Stimulated activated CD4-positive, alpha-beta T cell treated with anti-CD3 and anti-CD28 coated beads, Interleukin-2, amount 100 ng/mL, for 24 hours (primary cell): ENCODE data around the gene ZNF99.
"Not testable (repeated sequence)": the region's sequence is repeated elsewhere in the genome, so short reads cannot be mapped to it uniquely, and the experiment has no call there.

Experiments
- DNase-seq, 2 donors: peaks; one replicate each; pipeline ENCODE4 v3.0.0-alpha.2; 2020

The ZNF99 gene

DNA sequence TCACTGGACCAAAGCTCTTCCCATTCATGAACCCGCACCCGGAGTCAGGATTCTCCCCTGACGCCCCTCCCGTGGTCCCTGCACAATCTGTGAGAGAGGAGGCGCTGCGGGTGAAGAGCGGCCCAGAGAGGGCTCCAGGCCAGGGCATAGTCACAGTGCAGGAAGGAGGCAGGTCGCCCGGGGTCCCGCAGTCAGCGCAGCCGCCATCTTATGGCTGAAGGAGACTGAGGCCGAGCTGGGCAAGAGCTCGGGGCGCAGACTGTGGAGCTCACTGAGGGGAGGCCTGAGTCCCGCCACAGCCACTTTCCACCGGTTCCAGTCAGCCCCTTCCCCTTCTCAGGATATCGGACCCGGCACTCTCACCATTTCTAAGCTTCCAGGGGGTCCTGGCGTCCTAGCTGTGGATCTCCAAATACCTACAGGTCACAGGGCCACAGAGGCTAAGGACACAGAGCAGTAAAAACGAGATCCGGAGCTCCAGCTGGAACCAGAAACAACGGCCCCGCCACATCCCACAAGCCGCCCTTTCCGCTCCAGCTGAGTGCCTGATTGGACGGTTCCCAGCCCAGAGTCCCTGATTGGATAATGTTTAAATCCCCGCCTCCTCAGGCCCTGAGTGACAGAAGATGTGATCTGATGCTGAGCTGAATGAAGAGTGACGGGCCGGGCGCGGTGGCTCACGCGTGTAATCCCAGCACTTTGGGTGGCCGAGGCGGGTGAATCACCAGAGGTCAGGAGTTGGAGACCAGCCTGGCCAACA lies at the start of gene ZNF99:
TSS of gene ZNF99 (minus strand) at position 501 of the 760 bp plus-strand sequence. CDS start at position 366, 135 bp downstream.
- no peak for DNase-seq

DNA sequence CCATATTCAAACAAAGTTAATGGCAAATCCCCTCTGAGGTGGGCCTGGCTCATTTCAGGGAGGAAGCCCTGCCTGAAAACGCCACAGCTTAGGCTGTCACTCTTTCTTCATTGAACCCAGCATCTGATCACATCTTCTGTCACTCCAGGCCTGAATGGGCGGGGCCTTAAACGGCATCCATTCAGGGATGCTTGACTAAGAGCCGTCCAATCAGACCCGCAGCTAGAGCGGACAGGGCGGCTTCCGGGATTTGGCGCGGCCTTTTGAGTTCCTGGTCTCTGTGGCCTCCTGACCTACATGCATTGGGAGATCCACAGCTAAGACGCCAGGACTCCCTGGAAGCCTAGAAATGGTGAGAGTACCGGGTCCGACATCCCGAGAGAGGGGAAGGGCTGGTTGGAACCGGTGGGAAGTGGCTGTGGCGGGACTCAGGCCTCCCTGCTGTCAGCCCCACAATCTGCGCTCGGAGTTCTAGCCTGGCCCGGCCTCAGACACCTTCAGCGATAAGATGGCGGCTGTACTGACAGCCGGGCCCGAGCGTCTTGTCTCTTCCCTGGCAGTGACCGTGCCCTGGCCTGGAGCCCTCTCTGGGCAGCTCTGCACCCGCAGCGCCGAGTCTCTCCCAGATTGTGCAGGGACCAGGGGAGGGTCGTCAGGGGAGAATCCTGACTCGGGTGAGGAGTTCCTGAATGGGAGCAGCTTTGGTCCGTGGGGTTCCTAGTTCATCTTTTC lies 48.2 kb upstream of the ZNF99 start, which contains the start of gene ZNF723:
TSS of gene ZNF723 (plus strand) at position 261 of the 732 bp plus-strand sequence. CDS start at position 350, 89 bp downstream.
- peak in 1 of 2 donors; percentile 1 for DNase-seq

DNA sequence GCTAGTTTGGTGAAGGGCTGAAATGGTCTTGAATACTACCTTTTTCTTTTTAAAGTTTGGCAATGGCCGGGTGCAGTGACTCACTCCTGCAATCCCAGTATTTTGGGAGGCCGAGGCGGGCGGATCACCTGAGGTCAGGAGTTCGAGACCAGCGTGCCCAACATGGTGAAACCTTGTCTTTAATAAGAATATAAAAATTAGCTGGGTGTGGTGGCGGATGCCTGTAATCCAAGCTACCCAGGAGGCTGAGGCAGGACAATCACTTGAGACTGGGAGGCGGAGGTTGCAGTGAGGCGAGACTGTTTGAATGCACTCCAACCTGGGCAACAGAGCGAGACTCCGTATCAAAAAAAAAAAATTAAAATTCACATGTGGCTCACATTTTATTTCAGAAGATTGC lies 47.3 kb upstream of the ZNF99 start:
- no peak for DNase-seq

DNA sequence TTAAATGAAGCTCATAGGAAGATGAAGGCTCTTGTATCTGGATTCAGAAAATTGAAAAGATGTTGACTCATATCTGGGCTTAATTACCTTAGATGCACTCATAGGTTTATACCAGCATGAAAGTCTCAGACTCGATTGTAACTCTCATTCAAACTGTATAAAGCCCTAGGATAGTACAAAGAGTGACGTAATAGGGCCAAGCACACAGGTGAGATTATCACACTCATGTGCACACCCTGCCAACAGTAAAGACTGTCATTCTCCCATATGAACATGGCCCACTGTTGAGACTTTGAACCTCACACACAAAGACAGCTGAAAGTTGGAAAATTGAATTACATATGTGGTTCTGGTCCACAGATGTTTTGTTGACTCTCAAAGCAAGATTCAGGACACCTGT lies 30.2 kb upstream of the ZNF99 start:
- DNase-seq = no peak

DNA sequence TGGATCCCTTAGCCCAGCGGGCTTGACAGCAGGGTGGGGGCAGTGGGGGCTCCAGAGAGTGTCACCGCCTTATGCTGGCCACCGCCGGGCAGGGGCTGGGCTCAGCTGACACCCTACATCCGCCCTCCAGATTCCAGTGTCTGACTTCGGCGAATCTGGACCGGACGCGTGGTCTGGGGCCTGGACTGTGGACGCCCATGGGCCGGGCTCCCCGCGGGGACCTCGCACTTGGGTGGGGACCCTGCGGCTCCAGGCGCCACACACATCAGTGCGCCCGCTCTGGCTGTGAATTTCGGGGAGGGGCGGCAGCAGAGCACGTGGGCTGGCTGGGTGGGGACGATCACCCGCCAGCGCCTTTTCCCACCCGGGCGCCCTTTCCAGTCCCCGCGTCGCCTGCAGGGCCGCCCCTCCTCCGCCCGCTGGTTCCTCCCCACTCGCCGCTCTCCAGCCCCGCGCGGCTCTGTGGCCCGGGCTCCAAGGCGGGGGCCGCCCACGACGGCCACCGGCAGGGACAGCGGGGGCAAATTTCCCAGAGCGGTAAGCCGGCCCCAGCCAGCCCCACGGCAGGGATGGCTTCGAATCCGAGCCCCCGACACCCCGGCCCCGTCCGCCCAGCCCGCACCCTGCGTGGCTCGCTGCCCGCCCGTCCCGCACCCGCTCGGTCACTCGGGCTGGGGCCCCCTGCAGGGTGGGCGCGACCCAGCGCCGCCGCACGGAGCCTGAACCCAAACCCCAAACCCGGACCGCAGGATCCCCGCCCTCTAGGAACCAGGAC lies 23.3 kb upstream of the ZNF99 start:
- no peak for DNase-seq

DNA sequence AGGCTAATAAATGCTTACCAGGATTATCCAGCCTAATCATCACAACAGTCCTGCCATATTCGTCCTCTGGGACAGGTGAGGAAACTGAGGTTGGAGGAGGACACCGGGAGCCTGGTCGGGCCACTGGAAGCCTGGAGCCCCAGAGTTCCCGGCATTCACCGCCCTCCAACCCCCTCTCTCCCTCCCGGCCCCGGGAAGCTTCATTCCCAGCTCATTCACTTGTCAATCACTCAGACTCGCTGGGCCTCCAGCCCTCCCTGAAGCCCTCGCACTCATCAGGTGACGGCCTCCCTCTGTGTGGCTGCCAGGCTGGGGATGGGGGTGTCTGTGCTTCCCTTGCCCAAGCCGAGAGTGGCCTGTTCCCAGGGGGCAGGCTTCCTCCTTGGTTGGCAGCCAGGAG lies 22.5 kb upstream of the ZNF99 start:
- DNase-seq = no peak

DNA sequence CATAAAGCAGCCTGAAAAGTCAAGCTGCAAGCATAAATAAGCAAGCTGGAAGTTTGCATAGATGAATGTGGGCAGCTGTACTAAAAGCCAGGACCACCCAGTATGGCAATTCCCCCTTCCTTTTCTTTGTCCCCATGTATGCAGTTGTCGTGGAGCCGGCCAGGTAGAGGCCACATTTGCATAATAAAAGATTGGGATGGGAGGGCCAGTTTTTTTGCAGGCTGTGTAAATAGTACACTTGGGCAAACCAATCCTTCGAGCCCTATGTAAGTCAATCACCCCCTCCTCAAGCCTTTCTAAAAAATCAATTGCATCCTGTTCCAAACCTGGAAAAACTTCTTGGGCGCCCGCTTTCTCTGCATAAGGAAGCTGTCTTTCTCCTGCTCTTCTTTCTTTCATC lies 13.1 kb upstream of the ZNF99 start:
- no peak for DNase-seq

DNA sequence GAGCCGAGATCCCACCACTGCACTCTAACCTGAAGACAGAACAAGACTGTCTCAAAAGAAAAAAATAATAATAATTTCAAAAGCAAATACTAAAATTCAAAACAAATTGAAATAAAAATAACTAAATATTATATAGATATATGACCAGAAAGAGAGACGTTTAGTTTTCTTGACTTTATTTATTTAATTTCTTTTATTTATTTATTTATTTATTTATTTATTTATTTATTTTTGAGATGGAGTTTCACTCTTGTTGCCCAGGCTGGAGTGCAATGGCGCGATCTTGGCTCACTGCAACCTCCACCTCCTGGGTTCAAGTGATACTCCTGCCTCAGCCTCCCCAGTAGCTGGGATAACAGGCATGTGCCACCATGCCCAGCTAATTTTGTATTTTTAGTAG lies 8.9 kb upstream of the ZNF99 start:
- not testable (repeated sequence) for DNase-seq

DNA sequence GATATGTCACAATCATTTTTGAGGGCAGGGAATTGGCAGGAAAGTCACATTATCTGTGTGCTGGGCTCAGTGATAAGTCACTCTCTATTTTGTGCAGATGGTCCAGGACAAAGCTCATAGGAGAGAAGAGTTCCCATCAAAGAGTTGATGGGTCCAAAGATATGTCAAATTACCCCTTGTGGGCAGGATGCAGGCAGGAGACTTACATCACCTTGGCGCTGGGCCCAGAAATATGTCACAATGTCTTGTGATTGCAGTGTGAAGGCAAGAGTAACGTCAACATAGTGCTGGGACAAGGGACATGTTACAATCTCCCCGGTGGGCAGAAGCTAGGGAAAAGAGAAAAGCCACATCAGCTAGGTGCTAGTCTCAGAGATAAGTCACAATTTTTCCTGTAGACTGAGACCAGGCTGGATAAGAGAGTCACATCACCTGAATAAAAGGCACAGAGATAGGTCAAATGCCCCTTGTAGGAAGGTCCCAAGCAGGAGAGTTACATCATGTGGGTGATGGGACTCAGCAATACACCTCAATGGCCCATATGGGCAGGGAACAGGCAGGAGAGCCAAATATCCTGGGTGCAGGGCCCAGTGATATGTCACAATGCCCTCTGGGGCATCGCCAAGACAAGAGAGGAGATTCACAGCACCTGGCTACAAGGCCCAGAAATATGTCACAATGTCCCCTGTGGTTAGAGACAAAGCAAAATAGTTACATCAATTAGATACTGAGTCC lies 47.9 kb downstream of the ZNF99 start:
- no peak for DNase-seq

DNA sequence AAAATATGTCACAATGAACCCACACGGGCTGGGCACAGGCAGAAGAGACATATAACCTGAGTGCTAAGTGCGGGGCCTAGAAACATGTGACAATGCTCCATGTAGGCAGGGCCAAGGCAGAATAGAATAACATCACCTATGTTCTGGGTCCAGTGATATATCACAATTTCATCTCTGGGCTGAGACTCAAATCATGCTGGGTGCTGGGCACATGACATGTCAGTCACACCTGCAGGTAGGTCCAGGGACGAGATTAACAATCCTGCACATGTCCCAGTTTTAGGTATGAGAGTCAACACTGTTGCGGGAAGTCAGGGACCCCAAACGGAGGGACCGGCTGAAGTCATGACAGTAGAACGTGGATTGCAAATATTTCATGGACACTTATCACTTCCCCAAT lies 50.3 kb downstream of the ZNF99 start:
- DNase-seq = no peak

DNA sequence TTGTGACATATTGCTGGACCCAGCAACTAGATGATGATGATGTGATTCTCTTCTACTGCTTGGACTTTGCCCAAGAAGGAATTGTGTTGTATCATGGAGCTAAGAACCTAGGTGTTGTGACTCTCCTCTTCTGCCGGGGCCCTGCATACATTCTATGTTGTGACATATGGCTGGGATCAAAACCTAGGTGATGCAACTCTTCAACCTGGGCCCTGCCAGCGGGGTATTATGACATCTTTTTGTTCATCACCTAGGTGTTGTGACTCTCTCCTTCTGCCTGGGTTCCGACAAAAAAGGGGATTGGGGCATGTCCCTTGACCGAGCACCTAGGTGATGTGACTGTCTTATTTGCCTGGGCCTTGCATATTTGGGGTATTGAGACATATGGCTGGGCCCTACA lies 55.7 kb downstream of the ZNF99 start:
- not testable (repeated sequence) for DNase-seq

DNA sequence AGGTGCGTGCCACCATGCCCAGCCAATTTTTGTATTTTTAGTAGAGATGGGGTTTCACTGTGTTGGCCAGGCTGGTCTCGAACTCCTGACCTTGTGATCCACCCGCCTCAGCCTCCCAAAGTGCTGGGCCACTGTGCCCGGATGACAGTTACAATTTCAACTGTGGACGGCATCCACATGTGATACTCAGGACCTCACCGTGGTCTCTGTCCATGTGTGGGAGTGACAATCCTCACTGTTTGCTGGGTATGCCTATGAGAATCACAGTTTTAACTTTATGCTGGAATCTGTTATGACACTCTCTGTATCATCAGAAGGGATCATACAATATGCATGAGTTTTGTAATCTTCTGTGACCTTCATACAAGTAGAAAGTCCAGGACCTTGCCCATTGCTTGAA lies 62.4 kb downstream of the ZNF99 start:
- DNase-seq = not testable (repeated sequence)

DNA sequence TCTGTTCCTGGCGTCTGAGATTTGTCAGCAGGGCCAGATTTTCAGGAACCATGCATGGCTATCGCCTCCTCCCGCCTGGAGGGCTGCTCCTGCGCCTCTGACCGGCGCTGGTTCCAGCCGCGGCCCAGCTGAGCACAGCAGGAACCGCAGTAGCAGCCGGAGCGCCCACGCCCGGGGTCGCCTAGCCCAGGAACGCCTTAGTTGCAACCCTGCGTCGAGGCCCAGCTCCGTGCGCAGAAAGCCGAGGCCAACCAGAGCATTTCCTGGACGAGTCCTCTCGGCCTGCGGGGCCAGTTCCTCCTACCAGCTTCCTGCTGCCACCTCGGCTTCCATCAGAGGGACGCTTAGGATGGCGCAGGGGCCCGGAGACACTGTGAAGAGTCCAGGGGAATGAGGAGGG lies 75.0 kb downstream of the ZNF99 start:
- DNase-seq = no peak

DNA sequence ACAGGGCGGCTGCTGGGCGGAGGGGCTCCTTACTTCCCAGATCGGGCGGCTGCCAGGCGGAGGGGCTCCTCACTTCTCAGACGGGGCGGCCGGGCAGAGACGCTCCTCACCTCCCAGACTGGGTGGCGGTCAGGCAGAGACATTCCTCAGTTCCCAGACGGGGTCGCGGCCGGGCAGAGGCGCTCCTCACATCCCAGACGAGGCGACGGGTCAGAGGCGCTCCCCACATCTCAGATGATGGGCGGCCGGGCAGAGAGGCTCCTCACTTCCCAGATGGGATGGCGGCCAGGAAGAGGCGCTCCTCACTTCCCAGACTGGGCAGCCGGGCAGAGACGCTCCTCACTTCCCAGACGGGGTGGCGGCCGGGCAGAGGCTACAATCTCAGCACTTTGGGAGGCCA lies 80.9 kb downstream of the ZNF99 start:
- DNase-seq = not testable (repeated sequence)

DNA sequence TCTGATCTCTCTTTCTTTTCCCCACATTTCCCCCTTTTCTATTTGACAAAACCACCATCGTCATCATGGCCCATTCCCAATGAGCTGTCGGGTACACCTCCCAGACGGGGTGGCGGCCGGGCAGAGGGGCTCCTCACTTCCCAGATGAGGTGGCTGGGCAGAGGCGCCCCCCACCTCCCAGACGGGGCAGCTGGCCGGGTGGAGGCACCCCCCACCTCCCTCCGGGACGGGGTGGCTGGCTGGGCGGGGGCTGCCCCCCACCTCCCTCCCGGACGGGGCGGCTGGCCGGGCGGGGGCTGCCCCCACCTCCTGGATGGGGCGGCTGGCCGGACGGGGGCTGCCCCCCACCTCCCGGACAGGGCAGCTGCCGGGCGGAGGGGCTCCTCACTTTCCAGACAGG lies 81.3 kb downstream of the ZNF99 start:
- not testable (repeated sequence) for DNase-seq
